RCC 7860 (cell line): ENCODE results near the gene PSMC5.
"Not testable (repeated sequence)": the region's sequence is repeated elsewhere in the genome, so short reads cannot be mapped to it uniquely, and the experiment has no call there.

ENCODE experiments used
- DNase-seq: peaks from one replicate; pipeline ENCODE4 v3.0.0-alpha.2; 2015; ENCODE audit warnings: low spot score
- FAIRE-seq: peaks from 2 replicates; lab custom pipeline; 2012; peaks lifted over from hg19 to GRCh38; lab: Jason Lieb, UNC

PSMC5 gene

DNA sequence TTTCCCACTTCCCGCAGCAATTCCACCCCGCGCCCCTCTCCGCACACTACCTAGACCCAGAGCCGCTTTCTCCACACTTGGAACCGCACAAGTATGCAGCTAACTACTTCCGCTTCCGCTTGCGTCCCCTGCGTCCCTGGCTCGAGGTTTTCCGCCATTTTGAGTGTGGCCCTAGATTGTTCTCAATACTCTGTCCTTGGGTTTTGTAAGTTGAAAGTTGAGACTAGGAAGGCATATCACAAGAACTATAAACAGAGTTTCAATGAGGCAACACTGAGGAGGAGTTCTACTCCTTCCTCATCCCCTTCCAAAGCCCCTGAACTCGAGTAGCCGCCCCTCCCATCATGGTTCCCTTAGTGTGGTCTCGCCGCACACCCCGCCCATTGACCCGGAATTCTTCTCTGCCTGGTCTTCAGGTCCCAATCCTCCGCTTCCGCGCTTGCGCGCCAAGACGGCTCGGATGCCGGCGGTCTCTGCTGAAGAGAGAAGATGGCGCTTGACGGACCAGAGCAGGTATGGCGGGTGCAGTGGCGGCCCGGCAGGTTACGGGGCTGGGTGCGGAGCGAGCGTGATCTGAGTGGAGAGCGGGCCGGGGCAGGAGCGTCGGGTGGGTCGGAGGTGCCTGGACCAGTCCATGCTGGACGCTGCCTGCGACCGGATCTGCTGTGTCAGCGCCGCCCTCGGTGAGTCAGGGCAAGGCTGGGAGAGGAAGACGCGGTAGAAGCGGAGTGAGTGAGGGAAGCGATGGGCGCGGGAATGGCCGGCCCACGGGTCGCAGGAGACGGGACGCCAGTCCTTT is at the start of gene PSMC5, which contains the start of gene FTSJ3:
Gene PSMC5, plus strand, starts transcription at position 430 of the 799 bp plus-strand sequence. Its CDS starts 60 bp downstream, at position 490.
Gene FTSJ3, minus strand, starts transcription at position 662 of the 799 bp plus-strand sequence. CDS start 761 bp downstream, outside the sequence.
- DNase-seq (peak; percentile 83), FAIRE-seq (no peak)

DNA sequence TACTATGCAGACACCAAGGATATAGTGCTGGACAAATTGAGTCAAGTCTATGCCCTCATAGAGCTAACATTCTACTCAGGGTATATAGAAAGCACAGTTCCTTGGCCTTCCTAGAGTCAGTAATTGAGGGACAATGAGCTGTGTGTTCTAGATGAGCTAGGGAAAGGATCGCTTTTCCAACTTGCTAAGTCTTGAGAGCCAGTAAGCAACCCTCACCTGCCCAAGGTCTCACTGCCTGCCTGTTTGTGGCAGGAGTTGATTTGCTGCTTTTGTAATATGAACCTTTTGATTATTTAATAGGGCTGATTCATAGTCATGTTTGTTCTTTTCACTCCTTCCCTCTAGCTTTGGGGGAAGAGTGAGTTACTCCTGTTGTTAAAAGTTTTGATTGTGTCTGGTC is 46.7 kb upstream of the PSMC5 start:
- no peak for FAIRE-seq
- no peak for DNase-seq

DNA sequence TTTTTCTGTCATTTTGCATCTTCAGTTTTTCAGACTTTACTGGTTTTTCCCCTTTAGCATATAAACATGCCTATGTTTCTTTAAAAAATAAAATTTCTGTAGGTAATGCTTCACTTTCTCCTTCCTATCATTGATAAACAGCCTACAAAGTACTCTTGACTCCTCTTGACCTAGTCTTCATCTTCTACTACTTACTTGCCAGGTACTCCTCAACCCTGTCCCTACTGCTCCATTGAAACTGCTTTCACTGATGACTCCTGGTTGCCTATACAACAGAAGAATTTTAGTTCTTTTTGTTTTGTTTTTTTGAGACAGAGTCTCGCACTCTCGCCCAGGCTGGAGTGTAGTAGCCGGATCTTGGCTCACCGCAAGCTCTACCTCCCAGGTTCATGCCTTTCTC is 46.3 kb upstream of the PSMC5 start:
- DNase-seq (no peak), FAIRE-seq (no peak)

DNA sequence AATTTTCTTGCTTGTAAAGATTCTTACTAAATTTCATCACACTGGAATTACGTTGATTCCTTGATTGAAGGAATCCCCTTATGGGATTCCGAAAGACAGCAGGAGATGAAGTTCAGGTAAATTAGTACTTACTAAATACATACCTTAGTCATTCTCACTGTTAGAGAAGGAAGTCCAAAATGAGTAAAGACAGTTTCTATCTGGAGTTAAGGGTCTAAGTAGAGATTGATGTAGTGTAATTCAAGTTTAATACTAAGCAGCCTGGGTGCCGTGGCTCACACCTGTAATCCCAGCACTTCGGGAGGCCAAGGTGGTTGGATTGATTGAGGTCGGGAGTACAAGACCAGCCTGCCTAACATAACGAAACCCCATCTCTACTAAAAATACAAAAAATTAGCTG is 43.7 kb upstream of the PSMC5 start:
- no peak for FAIRE-seq

DNA sequence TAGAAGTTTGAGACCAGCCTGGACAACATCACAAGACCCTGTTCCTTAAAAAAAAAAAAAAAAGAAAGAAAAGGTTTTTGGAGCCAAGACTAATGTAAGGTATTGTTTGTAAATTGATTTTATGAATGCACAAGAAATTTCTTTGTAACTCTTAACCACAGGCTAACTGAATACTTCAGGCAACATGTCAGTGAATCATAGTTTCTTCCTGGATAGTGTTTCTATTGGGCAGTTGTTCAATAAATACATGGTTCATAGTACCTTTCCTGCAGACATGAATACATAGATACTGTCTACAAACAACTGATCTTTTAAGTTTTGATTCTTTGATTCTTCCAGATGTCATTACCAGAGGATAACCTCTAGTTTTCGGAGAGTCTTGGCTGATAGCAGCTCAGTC is 41.7 kb upstream of the PSMC5 start:
- DNase-seq = no peak
- peak; percentile 2 for FAIRE-seq

More for the DNA sequence above, 43.7 kb upstream of the PSMC5 start:
- no peak for DNase-seq

DNA sequence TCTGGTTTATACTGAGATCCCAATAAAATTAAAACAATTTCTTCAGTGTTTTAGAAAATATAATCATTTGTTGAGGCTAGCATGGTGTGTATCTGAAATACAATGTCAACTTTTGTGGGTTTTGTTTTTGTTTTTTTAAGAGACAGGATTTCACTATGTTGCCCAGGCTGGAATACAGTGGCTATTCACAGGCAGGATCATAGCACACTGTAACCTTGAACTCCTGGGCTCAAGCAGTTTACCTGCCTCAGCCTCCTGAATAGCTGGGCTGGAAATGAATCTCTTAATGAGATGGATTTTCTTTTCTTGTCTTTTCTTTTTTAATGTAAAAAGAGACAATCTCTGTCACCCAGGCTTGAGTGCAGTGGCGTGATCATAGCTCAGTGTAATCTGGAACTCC is 41.1 kb upstream of the PSMC5 start:
- no peak for FAIRE-seq
- DNase-seq = no peak

DNA sequence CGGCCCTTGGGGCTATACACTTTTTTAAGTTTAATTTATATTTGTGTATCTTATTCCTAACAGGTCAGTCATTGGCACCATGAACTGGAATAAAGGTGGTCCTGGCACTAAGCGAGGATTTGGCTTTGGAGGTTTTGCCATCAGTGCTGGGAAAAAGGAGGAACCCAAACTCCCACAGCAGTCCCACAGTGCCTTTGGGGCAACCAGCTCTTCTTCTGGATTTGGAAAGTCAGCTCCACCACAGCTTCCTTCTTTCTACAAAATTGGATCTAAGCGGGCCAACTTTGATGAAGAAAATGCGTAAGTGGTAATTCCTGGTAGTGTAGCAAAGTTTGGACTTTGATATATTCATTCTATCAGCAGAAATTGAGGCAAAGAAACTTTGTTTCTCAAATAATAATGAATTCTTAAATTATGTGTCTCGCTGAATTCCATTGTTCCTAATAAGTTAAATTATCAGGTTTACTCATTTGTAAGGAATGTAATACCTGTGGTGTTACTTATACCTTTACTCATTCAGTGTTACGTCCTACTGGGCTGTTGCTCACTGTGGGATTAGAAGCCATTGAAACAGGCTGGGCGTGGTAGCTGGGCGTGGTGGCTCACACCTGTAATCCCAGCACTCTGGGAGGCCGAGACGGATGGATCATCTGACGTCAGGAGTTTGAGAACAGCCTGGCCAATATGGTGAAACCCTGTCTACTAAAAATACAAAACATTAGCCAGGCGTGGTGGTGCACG is 40.1 kb upstream of the PSMC5 start:
- no peak for FAIRE-seq

DNA sequence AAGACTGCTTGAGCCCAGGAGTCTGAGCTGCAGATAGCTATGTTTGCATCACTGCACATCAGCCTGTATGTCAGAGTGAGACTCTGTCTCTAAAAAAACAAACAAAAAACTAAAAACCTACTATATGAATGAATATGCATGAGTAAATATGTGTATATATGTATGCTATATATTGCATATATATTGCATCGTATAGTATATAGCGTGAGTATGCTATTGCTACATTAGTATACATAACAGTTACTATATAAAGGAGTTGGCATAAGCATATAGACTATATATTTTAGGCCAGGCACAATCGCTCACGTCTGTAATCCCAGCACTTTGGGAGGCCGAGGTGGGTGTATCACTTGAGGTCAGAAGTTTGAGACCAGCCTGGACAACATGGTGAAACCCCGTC is 37.2 kb upstream of the PSMC5 start:
- FAIRE-seq (no peak), DNase-seq (no peak)

More for the DNA sequence above, 40.1 kb upstream of the PSMC5 start:
- DNase-seq = no peak

DNA sequence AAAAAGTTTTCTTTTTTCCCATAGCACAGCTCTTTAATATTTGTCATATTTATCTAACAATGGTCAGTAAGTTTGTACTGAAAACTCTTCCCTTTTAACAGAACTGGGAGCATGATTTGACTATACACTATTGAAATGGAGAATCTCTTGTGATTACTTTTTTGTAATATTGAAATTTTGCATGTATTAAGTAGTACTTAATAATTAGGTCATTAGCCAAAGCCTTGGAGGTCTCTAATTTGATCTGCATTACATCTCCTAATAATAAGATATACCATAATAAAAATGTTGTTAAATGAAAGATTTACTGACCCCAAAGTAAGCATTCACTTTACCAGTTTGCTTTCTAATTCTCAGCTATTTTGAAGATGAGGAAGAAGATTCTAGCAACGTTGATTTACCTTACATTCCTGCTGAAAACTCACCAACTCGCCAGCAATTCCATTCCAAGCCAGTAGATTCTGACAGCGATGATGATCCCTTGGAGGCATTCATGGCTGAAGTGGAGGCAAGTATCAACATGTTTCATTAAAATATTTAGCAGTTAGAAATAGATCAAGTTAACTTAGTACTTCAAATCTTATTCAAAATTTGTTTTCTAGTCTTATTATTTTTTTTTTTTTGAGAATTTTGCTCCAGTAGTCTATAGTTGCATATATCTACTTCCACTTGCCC is 35.0 kb upstream of the PSMC5 start:
- FAIRE-seq (no peak), DNase-seq (no peak)

DNA sequence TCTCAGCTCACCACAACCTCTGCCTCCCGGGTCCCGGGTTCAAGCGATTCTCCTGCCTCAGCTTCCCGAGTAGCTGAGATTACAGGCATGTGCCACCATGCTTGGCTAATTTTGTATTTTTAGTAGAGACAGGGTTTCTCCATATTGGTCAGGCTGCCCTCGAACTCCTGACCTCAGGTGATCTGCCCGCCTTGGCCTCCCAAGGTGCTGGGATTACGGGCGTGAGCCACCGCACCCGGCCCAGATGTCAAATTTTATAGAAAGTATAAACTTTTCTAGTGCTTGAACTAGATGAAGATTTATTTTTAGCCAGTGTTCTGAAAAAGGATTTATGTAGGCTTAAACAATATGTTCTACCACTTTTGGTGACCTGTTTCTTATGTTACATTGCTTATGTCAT is 30.9 kb upstream of the PSMC5 start:
- FAIRE-seq, DNase-seq: not testable (repeated sequence)

DNA sequence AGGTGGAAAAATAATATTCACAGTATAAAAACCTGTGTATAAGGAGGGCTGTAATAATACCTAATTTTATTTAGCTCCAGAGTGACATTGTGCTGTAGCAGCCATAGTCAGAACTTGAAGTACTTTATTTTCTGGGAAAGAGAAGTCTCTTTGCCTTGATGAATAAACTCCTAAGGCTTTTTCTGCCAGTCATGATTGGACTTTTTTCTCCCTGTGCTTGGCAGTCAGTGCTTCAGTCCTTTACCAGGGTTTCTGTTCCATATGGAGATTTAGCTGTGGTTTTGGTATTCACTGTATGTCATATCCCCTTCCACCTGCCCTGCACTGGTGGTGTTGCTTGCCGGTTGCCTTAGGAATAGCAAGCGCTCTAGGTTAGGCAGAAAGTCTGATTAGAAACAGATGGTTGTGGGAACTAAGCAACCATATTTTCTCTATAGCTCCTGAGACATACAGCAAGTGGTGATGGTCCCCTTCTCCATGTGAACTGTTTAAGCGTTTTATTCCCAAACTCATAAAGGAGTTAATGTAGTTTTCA is 28.6 kb upstream of the PSMC5 start:
- no peak for DNase-seq
- FAIRE-seq = no peak

DNA sequence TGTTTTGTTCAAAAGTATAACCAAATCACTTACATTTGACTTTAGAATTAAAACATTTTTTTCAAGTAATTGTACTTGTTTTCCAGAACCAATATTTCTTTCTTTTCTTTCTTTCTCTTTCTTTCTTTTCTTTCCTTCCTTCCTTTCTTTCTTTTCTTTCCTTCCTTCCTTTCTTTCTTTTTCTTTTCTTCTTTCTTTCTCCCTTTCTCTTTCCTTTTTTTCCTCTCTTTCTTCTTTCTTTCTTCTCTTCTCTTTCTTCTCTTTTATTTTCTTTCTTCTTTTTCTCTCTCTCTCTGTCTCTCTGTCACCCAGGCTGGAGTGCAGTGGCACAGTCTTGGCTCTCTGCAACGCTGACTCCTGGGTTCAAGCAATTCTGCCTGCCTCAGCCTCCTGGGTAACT is 26.4 kb upstream of the PSMC5 start:
- DNase-seq (no peak), FAIRE-seq (no peak)

DNA sequence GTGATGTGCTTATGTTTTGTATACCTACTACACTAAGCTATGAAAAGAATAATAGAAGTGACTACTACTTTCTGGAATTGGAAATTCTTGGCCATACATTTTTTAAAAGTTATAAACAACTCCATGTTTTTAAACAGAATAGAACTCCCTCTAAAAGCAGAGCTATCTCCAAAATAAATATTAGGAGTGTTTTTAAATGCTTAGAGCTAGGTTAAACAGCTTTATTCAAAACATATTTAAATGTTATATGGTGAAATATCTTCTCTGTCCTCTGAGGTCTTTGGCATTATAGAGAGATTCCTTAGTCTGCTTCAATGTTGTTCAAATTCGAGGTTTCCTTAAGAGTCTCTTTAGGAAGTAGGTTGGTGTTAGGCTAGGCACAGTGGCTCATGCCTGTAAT is 22.9 kb upstream of the PSMC5 start:
- FAIRE-seq (no peak), DNase-seq (no peak)

DNA sequence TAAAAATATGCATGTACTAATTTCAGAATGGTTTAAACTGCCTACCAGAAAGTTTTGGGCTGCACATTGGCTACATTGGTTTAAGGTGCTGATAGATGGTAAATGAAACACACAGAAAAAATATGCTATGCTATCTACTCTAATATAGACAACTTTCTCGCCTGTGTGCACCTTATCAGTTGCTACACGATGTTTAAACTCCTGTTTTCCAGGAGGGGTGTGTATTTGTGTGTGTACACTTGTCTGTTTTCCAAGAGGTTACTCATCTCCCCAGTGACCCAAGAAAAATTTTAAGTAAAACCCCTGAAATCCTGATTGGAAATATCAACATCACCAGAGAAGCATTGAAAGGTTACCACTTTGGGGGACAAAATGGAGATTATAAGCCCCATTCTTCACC is 21.6 kb upstream of the PSMC5 start:
- no peak for DNase-seq
- no peak for FAIRE-seq

DNA sequence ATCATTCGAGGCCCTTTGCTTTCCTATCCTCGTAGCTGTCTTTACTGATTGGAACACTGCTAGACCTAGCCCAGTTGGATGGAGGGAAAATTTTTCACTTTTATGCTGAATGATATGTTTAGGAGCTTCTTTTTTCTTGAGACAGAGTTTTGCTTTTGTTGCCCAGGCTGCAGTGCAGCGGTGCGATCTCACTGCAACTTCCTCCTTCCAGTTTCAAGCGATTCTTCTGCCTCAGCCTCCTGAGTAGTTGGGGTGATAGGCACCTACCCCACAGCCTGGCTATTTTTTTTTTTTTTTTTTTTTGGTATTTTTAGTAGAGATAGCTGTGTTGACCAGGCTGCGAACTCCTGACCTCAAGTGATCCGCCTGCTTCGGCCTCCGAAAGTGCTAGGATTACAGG is 17.3 kb upstream of the PSMC5 start:
- DNase-seq (no peak), FAIRE-seq (no peak)

DNA sequence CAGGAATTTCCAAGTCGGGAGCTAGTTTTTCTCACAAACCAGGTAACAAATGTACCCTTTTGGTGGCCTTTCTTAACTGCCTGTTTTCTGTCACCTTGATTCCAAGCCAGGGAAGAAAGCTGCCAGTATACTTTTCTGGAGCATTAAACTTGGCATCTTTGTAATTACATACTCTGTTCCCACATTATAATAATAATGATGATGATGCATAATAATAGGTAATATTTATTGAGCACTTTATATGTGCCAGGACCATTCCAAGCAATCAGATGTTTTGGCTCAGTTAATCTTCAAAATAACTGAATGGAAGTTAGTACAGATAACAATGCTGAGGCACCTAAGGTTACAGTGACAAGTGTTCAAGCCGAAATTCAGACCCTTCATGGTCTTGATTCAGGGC is 11.1 kb upstream of the PSMC5 start:
- no peak for DNase-seq
- FAIRE-seq = no peak

DNA sequence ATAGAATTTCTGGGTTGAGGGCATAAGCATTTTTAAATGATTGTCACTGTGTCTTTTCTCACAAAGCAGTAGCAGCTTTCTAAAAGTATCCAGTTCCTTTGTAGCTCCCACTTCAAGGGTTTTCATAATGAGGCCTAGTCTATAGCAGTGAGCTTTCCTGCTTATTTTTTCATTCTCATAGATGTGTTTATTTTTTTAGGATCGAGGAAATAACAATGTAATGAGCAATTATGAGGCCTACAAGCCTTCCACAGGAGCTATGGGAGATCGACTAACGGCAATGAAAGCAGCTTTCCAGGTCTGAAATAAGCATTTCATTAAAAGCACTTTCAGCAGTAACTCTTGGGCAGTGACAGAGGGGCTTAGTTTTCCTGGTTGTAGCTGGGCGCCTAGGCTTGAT is 10.6 kb upstream of the PSMC5 start:
- DNase-seq (no peak), FAIRE-seq (no peak)

DNA sequence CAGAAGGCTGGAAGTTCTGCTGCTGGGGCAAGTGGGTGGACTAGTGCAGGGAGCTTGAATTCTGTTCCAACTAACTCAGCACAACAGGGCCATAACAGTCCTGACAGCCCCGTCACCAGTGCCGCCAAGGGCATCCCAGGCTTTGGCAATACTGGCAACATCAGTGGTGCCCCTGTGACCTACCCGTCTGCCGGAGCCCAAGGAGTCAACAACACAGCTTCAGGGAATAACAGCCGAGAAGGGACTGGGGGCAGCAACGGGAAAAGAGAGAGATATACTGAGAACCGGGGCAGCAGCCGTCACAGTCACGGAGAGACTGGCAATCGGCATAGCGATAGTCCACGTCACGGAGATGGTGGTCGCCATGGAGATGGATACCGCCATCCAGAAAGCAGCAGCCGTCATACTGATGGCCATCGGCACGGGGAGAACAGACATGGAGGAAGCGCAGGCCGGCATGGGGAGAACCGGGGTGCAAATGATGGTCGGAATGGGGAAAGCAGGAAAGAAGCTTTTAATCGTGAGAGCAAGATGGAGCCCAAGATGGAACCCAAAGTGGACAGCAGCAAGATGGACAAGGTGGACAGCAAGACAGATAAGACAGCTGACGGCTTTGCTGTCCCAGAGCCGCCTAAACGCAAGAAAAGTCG is 9.4 kb upstream of the PSMC5 start:
- no peak for DNase-seq

DNA sequence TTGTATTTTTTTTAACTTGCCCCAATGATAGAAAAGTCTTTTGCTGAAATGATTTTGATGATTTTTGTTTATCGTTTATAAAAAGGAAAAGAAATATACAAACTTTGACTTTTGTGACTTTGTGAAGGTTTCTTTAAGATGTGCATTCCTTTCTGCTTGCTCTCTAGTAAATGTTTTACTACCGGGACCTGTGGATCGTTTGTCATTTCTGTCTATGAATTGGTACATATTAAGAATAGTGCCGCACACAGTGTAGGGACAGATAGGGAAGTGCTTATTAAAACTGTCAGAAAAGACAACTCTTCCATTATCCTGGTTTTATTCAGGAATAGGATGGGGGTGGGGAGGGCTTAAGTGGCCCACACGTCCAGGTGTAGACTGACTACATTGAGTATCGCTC is 8.1 kb upstream of the PSMC5 start:
- FAIRE-seq (peak; percentile 87), DNase-seq (peak; percentile 55)

More for the DNA sequence above, 9.4 kb upstream of the PSMC5 start:
- FAIRE-seq = no peak

DNA sequence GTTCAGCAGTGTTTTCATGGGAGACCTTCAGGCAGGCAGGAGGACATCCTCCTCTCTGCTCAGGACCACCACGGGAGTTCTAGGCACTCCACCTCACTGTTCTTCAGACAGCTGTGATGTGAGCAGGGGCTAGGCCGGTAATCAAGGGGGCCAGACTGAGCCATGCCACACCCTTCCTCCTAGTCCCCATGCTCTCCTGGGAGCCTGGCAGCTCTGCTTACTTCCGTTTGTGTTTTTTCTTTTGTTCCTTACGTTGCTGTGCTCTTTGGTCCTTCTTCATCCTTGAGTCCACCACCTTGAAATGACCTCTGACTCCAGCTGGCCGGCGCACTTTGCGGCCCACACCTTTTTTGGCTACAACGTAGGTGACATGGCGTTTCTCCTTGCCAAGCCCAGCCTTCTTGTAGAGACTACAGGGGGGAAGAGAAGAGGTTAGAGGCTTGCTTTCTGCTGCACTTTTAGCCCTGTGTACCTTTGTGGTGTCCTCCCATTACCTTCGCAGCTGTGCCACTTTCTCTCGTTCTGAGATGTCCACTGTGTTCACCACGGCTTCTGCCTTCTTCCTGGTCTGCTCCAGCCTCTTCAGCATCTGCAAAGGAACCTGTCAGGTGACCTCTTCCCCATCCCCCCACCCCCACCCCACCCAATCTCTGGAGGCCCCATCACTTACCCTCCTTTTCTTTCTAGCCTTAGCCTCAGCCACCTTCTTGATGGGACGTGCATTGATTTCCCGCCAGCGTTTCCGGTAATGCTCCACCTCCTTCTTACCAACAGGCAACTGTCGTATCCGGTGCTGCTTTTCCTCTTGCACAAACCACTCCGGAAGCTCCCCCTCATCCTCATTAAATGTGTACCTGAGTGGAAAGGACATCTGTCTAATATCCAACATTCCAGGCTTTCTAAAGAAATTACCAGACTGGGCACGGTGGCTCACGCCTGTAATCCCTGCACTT is 7.4 kb upstream of the PSMC5 start:
- FAIRE-seq (no peak), DNase-seq (no peak)
